ENCODE results near the gene SPINK6.

The SPINK6 gene

DNA sequence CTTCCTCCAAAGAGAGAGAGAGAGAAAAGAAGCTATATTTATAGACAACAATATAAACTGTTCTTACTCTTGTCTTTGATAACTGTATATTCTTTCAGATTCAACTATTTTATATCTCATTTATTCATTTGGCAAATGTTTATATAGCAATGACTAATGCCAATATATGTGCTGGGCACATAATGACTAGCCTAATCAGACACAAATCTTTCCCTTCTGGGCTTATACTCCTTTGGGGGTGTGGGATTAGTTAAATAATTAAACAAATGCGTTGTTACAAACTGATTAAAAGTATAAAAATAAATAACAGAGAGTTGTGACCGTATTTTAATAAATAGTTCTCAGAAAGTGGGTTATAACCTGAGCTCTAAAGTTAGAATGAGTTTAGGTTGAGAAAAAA lies 30.5 kb upstream of the SPINK6 start:
- TF ChIP-seq, protein P1, sequence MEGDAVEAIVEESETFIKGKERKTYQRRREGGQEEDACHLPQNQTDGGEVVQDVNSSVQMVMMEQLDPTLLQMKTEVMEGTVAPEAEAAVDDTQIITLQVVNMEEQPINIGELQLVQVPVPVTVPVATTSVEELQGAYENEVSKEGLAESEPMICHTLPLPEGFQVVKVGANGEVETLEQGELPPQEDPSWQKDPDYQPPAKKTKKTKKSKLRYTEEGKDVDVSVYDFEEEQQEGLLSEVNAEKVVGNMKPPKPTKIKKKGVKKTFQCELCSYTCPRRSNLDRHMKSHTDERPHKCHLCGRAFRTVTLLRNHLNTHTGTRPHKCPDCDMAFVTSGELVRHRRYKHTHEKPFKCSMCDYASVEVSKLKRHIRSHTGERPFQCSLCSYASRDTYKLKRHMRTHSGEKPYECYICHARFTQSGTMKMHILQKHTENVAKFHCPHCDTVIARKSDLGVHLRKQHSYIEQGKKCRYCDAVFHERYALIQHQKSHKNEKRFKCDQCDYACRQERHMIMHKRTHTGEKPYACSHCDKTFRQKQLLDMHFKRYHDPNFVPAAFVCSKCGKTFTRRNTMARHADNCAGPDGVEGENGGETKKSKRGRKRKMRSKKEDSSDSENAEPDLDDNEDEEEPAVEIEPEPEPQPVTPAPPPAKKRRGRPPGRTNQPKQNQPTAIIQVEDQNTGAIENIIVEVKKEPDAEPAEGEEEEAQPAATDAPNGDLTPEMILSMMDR (conservative IDR thresholded peaks at IDR 0.05; ENCODE audit: low read depth, low read length), result no peak
- H3K4me3 ChIP-seq (ENCODE audit: low read depth, low read length), result no peak overlapping the region

DNA sequence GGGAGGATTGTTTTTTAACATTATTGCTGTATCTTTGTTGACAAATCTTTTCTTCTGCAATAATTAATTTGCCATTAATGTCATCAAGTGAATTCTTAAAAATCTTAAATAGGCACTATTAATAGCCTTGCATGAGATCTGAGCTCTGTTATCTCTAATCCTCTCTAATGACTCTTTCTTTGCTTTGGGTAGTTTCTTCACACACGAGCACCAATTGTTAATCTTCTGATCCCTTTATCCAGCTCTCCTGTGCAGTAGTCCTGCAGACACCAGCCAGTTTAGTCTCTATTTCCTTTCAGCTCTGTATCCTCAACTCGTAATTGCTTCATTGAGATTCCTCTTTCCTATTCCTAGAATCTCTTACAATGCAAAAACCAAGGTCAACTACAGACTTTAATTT lies 26.4 kb upstream of the SPINK6 start:
- TF ChIP-seq, protein P1 (conservative IDR thresholded peaks at IDR 0.05; ENCODE audit: low read depth, low read length), result no peak
- H3K4me3 ChIP-seq (ENCODE audit: low read depth, low read length), result no peak overlapping the region
- no peak for DNase-seq (ENCODE audit: low read depth)

More for the DNA sequence above, 30.5 kb upstream of the SPINK6 start:
- no peak for DNase-seq (ENCODE audit: low read depth)

DNA sequence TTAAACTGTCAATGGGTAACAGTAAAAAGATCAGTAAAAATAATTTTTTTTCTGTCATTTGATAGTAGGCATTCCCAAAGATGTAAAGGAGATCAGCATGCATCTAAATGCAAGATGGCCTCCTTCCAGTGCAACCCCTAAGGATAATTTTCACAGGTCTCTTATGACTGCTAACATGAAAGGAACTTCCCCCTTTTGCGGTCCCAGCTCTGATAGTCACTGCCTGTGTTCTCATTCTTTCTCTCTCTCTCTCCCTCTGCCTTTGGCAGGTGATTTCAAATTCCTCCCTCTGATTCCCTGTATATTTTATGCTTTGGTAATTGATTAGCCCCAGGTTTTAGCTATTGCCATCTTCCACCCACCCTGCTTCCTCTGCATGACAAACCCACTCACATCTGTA lies 25.6 kb upstream of the SPINK6 start:
- DNase-seq (ENCODE audit: low read depth), result no peak
- TF ChIP-seq, protein P1 (conservative IDR thresholded peaks at IDR 0.05; ENCODE audit: low read depth, low read length), result no peak

DNA sequence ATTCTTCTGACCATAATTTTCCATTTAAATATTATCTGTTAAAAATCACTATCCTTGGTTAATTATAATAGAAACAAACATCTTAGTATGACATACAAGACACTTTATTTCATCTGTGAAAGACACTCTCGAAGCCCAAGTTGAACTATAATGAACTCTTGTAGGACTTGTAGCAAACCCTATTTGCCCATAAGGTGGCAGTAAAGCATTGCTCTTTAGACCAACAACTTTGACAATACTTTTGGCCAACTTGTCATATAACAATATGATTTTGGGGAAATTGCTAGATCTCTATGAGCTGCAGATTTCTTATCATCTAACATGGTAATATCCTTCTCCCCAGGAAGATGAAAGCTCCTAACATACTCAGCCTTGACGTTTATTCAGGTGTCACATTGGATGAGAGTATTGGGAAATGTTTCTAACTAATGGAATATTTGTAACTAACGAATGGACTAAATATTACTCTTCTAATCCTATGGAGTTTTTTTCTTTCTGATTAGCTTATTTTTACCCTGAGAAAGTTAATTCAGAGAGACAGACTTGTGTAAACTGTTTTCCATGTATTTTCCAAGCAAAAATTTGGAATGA lies 23.5 kb upstream of the SPINK6 start:
- DNase-seq (ENCODE audit: low read depth), result peak; percentile 82
- no peak overlapping the region for H3K4me3 ChIP-seq (ENCODE audit: low read depth, low read length)
- TF ChIP-seq, protein P1 (conservative IDR thresholded peaks at IDR 0.05; ENCODE audit: low read depth, low read length), result peak; percentile 74

More for the DNA sequence above, 25.6 kb upstream of the SPINK6 start:
- no peak overlapping the region for H3K4me3 ChIP-seq (ENCODE audit: low read depth, low read length)

DNA sequence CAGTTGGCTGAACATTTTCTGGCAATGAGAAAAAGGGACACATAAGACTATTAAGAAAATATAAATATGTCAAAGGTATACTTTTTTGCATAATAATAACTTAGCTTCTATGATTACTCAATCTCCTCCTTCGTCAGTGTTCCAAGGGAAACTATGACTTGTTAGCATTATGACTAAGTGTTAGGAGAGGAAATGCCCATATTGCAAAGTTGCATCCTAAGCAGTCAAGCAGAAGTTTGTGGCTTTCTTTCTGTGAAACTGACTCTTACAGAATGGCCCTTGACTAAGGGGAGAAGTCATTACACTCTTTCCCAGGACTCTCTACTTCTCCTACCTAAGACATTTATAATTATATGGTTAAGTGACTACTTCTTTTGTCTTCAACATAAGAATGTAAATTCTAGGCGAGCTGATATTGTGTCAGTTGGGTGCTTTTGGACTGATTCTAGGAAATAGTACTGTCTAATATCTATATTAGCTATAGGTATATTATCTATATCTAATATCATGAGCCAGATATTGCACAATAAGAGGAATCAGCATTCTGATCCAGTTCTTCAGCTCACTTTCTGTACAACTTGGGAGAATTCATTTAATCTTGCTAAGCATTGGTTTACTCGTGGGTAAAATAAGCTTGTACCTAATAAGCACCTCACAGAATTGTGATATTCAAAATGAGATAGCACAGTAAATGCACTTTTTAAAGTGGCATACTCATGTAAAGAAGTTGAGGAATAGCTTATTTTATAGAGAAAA lies 16.4 kb upstream of the SPINK6 start:
- TF ChIP-seq, protein P1 (conservative IDR thresholded peaks at IDR 0.05; ENCODE audit: low read depth, low read length), result no peak
- DNase-seq (ENCODE audit: low read depth), result peak; percentile 66
- H3K4me3 ChIP-seq (ENCODE audit: low read depth, low read length), result no peak overlapping the region

DNA sequence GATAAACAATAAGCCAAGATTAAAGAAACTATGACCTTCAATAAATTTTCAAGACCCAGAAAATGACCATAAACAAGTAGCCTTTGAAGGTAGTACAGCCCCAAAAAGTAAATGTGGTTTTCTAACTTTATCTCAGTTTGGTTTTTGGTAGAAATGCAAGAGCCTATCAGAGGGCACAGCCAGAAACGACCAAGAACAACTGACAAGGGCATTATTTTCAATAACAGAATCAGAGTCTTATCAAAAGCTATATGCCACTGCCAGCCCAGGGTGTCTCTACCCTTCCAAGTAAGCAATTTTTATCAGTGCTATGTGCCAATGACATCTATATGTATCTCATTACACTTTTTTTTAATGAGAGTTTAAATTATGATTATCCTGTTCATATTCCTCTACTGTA lies 11.8 kb upstream of the SPINK6 start:
- no peak for DNase-seq (ENCODE audit: low read depth)
- TF ChIP-seq, protein P1 (conservative IDR thresholded peaks at IDR 0.05; ENCODE audit: low read depth, low read length), result no peak

DNA sequence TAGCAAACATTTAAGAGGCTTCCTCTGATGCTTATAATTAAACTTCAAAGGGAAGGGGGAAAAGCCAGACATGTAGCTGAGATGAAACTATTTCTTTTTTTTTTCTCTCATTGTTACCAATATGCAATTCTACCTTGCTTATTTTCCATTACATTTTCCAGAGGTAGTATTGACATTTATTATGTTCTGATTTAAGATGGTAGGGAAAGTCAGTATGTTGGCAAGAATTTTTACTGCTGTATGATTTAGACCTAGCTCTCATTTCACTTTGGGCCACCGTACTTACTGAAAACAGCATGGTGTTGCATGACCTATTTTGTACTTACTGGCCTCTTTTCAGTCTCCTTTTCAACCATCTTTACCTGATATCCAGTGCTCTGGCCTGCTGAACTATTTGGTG lies 9.6 kb upstream of the SPINK6 start:
- H3K4me3 ChIP-seq (ENCODE audit: low read depth, low read length), result no peak overlapping the region
- TF ChIP-seq, protein P1 (conservative IDR thresholded peaks at IDR 0.05; ENCODE audit: low read depth, low read length), result no peak
- DNase-seq (ENCODE audit: low read depth), result no peak

More for the DNA sequence above, 11.8 kb upstream of the SPINK6 start:
- H3K4me3 ChIP-seq (ENCODE audit: low read depth, low read length), result no peak overlapping the region

Measured in choroid plexus epithelial cell (primary cell).